Transverse colon (tissue), 1 donor: ENCODE results near the gene ENPP3.

ENCODE experiments used
- EP300 ChIP-seq: sonication (generic); formaldehyde crosslinking; IDR thresholded peaks from one replicate; pipeline ENCODE4 v1.6.1; 2017; ENCODE audit warnings: antibody characterized with exemption, low read depth
- POLR2A ChIP-seq: fragments of 450-650 bp; IDR thresholded peaks from one replicate; pipeline ENCODE4 v1.6.1; 2016; ENCODE audit warnings: antibody characterized with exemption, mild to moderate bottlenecking, moderate library complexity

DNA sequence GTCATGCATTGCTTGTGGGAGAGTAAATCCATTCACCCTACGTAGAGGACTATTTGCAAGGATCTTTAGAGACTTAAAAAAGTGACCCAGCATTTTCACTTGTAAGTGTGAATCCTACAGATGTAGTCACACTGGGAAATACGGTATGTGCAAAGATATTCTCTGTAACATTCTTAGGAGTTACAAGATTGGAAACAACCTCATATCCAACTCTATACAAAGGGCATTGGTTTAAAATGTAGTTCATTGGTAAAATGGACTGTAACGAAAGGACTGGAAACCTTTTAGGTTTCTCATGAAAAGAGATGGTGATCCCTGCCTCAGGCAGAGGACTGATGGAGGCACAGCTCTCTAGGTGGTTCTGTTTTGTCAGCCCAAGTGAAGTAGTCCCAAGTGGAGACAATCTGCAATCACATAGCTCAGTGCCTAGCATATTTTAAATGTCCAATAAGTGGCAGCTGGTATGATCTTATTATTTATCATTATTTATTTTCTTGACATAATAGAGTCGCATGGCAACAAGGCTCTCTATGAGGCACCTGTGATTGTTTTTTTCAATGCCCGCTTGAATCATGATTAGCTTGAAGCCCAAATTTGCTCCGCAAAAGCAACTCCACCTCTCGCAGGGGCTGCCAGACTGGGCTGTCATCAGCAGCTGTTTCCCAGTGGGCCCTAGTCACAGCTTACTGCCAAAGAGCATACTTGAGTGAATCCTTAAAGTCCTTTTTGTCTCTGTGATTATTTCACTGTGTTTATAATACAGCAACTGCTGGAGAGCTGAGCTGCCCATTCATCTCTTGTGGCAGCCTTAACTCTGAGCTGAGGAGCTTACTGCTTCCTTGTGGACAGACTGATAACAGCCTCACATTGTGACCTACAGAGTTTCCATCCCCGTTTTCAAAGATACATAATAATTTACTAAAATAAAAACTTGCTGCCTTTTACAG, 150.9 kb downstream of the ENPP3 start:
- no peak for TF ChIP-seq POLR2A
- no peak for TF ChIP-seq EP300
